Heart left ventricle (tissue), 16 donors: ENCODE results near the gene MRTFA. TPM values are rescaled to one million over a fixed set of nuclear protein-coding genes. Genes with fewer than 3 reads are reported as not detected.
A peak's percentile ranks its signal among the peaks of the same experiment; 100 is the strongest.

Experiments used
- ATAC-seq, 4 donors: fragments of 200-7000 bp; cut with Tn5 transposase; one replicate each; pipeline ENCODE4 v1.9.1; 2020 to 2022; ENCODE audit warnings: moderate library complexity in 4 of 4, mild to moderate bottlenecking in 3 of 4, moderate number of reproducible peaks in 1 of 4
- DNase-seq, 5 donors: peaks; one replicate each; pipeline ENCODE4 v3.0.0-alpha.2; 2020
- H3K27ac ChIP-seq, 12 donors: fragments of 200-600 bp; sonication (generic) in 4 of 12; one replicate each; pipeline versions ENCODE4 v1.5.0 to v1.8.0; 2016 to 2022; ENCODE audit warnings: mild to moderate bottlenecking in 2 of 12
- H3K27me3 ChIP-seq, 9 donors: fragments of 200-600 bp; sonication (generic) in 2 of 9; one replicate each; pipeline versions ENCODE4 v1.5.1 to v1.8.0; 2016 to 2022; ENCODE audit warnings: mild to moderate bottlenecking in 3 of 9
- H3K36me3 ChIP-seq, 9 donors: fragments of 200-600 bp; sonication (generic) in 2 of 9; one replicate each; pipeline versions ENCODE4 v1.5.0 to v1.8.0; 2018 to 2022; ENCODE audit warnings: mild to moderate bottlenecking in 2 of 9
- H3K4me1 ChIP-seq, 12 donors: fragments of 200-600 bp; sonication (generic) in 4 of 12; one replicate each; pipeline versions ENCODE4 v1.5.0 to v1.8.0; 2016 to 2022; ENCODE audit warnings: mild to moderate bottlenecking in 3 of 12
- H3K4me3 ChIP-seq, 12 donors: fragments of 200-600 bp; sonication (generic) in 4 of 12; one replicate each; pipeline versions ENCODE4 v1.5.0 to v1.8.0; 2017 to 2022; ENCODE audit warnings: mild to moderate bottlenecking in 9 of 12, moderate library complexity in 4 of 12
- H3K9me3 ChIP-seq, 12 donors: fragments of 200-600 bp; sonication (generic) in 4 of 12; one replicate each; pipeline versions ENCODE4 v1.5.0 to v1.8.0; 2016 to 2022; ENCODE audit warnings: mild to moderate bottlenecking in 1 of 12
- POLR2A ChIP-seq, 2 donors: fragments of 450-650 bp; IDR thresholded peaks; one replicate each; pipeline ENCODE4 v1.6.1; 2017; ENCODE audit warnings: antibody characterized with exemption in 2 of 2, mild to moderate bottlenecking in 2 of 2, moderate library complexity in 2 of 2
- WGBS, 4 donors: extraction: QIAGEN DNeasy Blood & Tissue Kit in 2 of 4; methylation state at CpG; one replicate each; pipeline versions ENCODE4 v1.1.5 to v1.1.7; 2013 to 2018; 5-methylcytosine and 5-hydroxymethylcytosine counted together
- intact Hi-C, 10 donors: fragments of 100-400 bp; cut with DNase I; formaldehyde crosslinking; loops; one replicate each; pipeline versions ENCODE4 v1.11.1 to v1.14.2; 2022
- polyA plus RNA-seq, 2 donors: library from polyadenylated mRNA; stranded (reverse); fragments of 200-250 nt; gene quantifications; one replicate each; pipeline ENCODE4 v1.2.3, GENCODE V29; 2013
- total RNA-seq, 9 donors: library from RNA; depleted of rRNA in 2 of 9; stranded (reverse); fragments of >200 nt in 2 of 9; fragmentation: NEBNext Ultra II Directional in 3 of 9; extraction: Animal tissue kit (Norgen Biotek cat#: 25700) in 3 of 9; gene quantifications; one replicate each; pipeline versions ENCODE4 v1.1.0 to v1.2.4, GENCODE V29; 2016 to 2023
- TF ChIP-seq, protein P1 (sequence below), 12 donors: fragments of 200-600 bp; sonication (generic) in 4 of 12; IDR thresholded peaks; one replicate each; pipeline versions ENCODE4 v1.5.0 to v1.8.0; 2018 to 2022; ENCODE audit warnings: antibody characterized with exemption in 12 of 12, mild to moderate bottlenecking in 5 of 12
- donor health status: ischemic (EF 13 %, LVEDD 7.1; RV severe dilation, severe dysfunction).
- donor health status: healthy with polysubstance abuse.
- donor health status: DM: no; HTN: yes; CAD: no.
- donor health status: DM: no; HTN: no; CAD: no.
- donor health status: ischemic (EF 25% LVEDD 6.9; RV normal size, moderate dysfunction).
- donor health status: ischemic (EF 25% LVEDD 5.7; RV mildly dilated, moderate dysfunction).
- donor health status: healthy.
- donor health status: DM: yes; HTN: yes; CAD: no.
- donor health status: ischemic (EF 35%, LVEDD 5.7; RV mildly dilated, moderate dysfunction).
- donor health status: nonischemic (EF 11% LVEDD 7.7; RV severe dilation, severe dysfunction).
- donor health status: DM: yes; HTN: yes; CAD: no.
- donor health status: PGD.
- donor health status: ischemic (EF 29% LVEDD 5.4; RV normal size, mild dysfunction).
- donor health status: nonischemic (EF 23%, LVEDD 6.1; RV moderate dilation, normal function).

MRTFA gene
- total and polyA plus RNA-seq, 11 donors: 14.0 to 52.6 (median 26.9) TPM

DNA sequence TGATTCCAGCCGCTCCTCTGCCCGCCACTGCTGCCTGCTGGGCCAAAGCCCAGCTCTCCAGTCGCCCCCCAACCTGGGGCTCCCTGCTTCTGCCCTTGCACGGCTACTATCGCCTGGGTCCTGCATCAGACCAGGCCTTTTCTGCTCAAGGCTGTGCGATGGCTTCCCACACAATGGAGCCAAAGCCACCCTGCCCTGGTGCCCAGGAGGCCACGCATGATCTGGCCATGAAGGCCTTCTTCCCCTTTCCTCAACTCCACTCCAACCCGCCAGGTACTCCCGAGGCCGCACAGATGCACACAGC is 220.3 kb downstream of the MRTFA start:
- TF ChIP-seq, protein P1, sequence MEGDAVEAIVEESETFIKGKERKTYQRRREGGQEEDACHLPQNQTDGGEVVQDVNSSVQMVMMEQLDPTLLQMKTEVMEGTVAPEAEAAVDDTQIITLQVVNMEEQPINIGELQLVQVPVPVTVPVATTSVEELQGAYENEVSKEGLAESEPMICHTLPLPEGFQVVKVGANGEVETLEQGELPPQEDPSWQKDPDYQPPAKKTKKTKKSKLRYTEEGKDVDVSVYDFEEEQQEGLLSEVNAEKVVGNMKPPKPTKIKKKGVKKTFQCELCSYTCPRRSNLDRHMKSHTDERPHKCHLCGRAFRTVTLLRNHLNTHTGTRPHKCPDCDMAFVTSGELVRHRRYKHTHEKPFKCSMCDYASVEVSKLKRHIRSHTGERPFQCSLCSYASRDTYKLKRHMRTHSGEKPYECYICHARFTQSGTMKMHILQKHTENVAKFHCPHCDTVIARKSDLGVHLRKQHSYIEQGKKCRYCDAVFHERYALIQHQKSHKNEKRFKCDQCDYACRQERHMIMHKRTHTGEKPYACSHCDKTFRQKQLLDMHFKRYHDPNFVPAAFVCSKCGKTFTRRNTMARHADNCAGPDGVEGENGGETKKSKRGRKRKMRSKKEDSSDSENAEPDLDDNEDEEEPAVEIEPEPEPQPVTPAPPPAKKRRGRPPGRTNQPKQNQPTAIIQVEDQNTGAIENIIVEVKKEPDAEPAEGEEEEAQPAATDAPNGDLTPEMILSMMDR (IDR thresholded peaks at IDR 0.05): no peak
- no peak for TF ChIP-seq POLR2A (IDR thresholded peaks at IDR 0.05)
- Histone ChIP-seq H3K27ac (peak overlapping the region in 1 of 12 donors; percentile 60), H3K27me3 (no peaks in the 10 kb centered on the region), H3K4me3 (no peak overlapping the region), H3K9me3 (no peaks in the 10 kb centered on the region), H3K36me3 (peaks cover 0 to 90% (median 56%) of the 10 kb centered on the region in 9 donors), H3K4me1 (peaks cover 0 to 34% (median 0%) of the 10 kb centered on the region in 12 donors)
- ATAC-seq (no peak), DNase-seq (no peak)
- WGBS, 4 donors: 95 to 96% (median 96%) methylated on average over 10 of the region's 10 CpGs
- intact Hi-C loops: no loop called here

DNA sequence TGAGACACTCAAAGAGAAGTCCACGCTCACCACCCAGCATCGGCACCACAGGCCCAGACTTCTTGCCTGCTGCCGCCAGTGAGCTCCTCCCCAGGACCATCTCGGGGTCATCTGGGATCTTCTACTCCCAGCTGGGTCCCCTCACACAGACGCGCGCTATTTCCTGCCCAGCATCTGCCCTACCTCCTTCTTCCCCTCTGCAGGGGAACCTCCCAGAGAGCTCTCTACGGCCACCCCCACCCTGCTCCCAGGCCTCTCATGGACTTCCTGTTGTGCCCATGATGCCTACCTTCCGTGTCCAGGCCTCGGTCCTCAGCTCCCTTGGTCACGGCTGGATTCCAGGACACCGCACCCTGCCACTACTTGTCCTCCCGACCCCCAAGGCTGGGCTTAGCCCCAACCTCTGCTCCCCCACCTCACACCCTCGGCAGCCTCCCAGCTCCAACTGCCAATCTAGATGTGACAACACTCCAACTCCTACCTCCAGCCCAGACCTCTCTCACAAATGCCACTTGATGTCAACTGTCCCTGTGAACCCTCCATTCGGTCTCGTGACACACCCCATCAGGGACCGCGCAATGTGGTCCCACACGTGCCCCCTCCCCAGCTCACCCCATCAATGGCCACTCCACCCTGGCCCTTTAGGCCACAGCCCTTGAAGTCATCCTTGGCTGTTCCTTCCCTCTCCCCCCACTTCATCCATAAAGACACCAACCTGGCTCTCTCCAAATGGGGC is 220.8 kb downstream of the MRTFA start:
- ATAC-seq: peak in 3 of 4 donors; percentile 15 to 43 (median 42)

DNA sequence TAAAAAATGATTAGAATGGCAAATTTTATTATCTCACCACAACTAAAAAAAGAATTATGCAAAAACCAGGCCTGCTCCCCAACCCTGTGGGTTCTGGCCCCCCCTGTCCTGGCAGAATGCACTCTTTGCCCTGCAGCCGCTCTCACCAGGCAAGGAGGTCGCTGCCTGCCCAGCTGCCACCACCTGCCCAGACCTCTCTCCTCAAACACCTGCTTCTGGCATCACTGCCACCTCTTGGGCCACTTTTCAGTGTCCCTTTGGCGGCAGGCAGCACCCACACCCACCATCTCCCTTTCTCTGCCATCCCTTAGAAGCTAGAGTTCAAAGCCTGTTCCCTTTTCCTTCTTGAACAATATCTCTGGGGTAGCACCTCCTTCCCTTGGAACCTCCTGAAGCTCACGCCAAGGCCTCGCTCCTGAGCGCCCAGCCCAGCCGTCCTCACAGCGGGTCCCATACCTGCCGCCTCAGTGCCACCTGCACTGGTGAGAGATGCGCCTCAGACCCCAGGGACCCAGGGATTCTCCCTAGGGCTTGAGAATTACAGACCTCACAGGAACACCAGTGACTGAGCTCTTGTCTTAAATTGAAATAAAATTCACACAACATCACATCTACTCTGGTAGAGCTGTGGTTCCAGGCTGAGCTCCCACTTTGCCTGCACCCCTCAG is 221.5 kb downstream of the MRTFA start:
- Histone ChIP-seq H3K4me1 (peaks cover 0 to 34% (median 0%) of the 10 kb centered on the region in 12 donors), H3K27me3 (no peaks in the 10 kb centered on the region), H3K4me3 (no peak overlapping the region), H3K9me3 (no peaks in the 10 kb centered on the region), H3K36me3 (peaks cover 0 to 90% (median 56%) of the 10 kb centered on the region in 9 donors), H3K27ac (peak overlapping the region in 2 of 12 donors; percentile 14 to 60)
- DNase-seq (no peak), ATAC-seq (no peak)
- intact Hi-C loops: no loop called here
- TF ChIP-seq POLR2A (IDR thresholded peaks at IDR 0.05): no peak
- TF ChIP-seq, protein P1 (IDR thresholded peaks at IDR 0.05): no peak
- 94 to 97% (median 96%) methylated on average over 10 of the region's 10 CpGs for WGBS, 4 donors

More for the DNA sequence above, 220.8 kb downstream of the MRTFA start:
- intact Hi-C loops: no loop called here
- TF ChIP-seq POLR2A (IDR thresholded peaks at IDR 0.05): no peak
- TF ChIP-seq, protein P1 (IDR thresholded peaks at IDR 0.05): no peak
- H3K4me3 ChIP-seq: no peak overlapping the region
- peak overlapping the region in 2 of 12 donors; percentile 14 to 60 for H3K27ac ChIP-seq
- peaks cover 0 to 34% (median 0%) of the 10 kb centered on the region in 12 donors for H3K4me1 ChIP-seq
- H3K27me3 ChIP-seq: no peaks in the 10 kb centered on the region
- H3K9me3 ChIP-seq: no peaks in the 10 kb centered on the region
- H3K36me3 ChIP-seq: peaks cover 0 to 90% (median 56%) of the 10 kb centered on the region in 9 donors
- 65 to 72% (median 68%) methylated on average over 19 of the region's 19 CpGs for WGBS, 4 donors
- peak in 1 of 5 donors; percentile 51 for DNase-seq

DNA sequence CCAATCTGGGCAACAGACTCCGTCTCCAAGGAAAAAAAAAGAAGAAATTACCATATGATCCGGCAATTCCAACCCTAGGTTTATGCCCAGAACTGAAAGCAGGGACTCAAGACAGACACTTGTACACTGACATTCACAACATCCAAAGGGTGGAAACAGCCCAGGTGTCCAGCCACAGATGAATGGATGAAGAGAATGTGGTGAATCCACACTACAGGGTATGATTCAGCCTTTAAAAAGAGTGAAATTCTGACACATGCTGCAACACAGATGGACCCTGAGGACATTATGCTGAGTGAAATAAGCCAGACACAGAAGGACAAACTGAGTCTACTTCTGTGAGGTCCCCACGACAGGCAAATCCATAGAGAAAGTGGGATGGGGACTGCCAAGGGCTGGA is 222.2 kb downstream of the MRTFA start:
- no peak for TF ChIP-seq POLR2A (IDR thresholded peaks at IDR 0.05)
- TF ChIP-seq, protein P1 (IDR thresholded peaks at IDR 0.05): no peak
- intact Hi-C loops: no loop called here
- Histone ChIP-seq H3K4me3 (no peak overlapping the region), H3K4me1 (peaks cover 0 to 34% (median 0%) of the 10 kb centered on the region in 12 donors), H3K27ac (peak overlapping the region in 1 of 12 donors; percentile 60), H3K9me3 (no peaks in the 10 kb centered on the region), H3K36me3 (peaks cover 0 to 90% (median 56%) of the 10 kb centered on the region in 9 donors), H3K27me3 (no peaks in the 10 kb centered on the region)
- ATAC-seq (no peak), DNase-seq (no peak)
- 72 to 89% (median 80%) methylated on average over 3 of the region's 3 CpGs for WGBS, 4 donors
